Urothelium cell line (cell line): ENCODE results near the gene SMPDL3B.

ENCODE experiments used
- DNase-seq: peaks from one replicate; pipeline ENCODE4 v3.0.0; 2011; ENCODE audit warnings: low spot score, mixed read lengths
- FAIRE-seq: peaks from 2 replicates; lab custom pipeline; 2011; peaks lifted over from hg19 to GRCh38; lab: Jason Lieb, UNC

The SMPDL3B gene

DNA sequence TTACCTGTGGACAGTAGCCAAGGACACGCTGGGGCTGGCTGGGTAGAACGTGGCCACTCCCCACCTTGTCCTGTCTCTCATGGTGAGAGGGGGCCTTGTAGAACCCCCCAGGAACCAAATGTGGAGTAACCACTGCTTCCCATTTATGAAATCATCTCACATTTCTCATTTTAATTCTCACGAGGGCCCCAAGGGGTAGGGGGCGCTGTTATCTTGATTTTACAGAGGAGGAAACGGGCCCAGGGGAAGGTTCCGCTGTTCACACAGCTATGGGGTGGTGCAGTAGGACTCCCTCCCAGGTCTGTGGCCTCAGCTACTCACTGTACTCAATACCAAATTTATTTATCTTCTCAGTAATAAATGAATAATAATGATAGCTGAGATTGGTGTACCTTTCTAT is 5.5 kb downstream of the SMPDL3B start:
- DNase-seq = no peak

DNA sequence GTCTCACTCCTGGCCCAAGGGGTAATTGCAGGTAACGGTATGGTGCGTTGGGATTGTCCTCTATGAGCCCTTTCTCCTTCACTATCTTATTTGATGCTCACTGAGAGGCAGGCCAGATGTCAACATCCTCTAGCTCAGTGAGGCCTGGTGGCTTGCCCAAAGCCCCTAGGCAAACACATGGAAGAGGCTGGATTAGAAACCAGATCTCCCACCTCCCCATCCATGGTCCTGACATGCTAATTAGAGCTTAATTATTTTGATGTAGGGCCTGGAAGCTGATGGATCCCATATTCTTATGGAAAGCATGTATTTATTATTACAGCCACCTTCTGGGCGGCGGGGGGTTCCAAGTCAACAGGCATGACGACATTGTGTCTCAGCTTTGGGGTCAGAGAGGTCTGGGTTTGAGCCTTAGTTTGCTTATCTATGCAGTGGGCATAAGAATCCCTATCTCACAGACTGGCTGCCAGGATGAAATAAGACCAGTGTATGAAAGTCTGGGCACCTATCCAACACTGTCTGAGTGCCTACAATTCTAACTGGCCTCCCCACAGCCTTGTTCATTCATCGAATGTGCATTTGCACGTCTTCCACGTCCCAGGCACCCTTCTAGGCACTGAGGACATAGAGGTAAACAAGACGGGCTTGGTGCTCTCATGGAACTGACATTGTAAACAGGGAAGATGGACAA is 6.2 kb downstream of the SMPDL3B start:
- FAIRE-seq = no peak

More for the DNA sequence above, 5.5 kb downstream of the SMPDL3B start:
- FAIRE-seq = no peak

DNA sequence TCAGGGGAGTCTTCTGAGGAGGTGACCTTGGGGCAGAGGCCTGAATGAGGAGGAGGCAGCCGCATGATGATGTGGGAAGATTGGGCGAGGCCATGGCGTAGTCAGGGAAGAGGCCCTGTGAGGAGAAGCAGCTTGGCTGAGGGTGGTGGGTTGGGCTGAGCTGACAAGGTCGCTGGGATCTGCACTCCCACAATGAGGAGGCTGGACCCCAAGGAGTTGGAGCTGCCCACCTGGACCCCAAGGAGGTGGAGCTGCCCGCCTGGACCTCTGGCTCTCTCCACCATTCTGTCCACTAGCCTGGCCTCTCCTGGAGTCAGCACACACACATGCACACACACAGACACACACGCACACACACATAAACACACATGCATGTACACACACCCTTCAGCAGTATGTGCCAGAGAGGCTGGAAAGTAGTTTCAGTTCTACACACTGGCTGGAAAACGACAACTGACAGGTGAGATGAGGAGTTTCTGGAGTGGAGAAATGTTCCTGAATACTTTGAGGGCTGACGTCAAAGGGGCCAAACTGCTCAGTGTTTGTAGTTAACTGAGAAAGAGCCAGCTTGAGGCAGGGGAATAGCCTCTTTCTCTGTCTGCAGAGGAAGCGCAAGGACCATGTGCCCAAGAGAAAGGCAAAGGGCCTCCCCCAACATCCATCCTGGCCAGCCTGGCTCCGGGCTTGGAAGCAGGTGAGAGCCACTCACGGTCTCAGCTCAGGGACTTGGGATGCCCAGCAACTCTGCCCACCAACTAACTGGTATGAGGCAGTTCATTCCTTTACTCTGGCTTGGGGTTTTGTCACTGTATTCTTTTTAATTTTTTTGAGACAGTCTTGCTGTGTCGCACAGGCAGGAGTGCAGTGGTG is 7.1 kb downstream of the SMPDL3B start:
- DNase-seq = no peak
- FAIRE-seq = no peak

More for the DNA sequence above, 6.2 kb downstream of the SMPDL3B start:
- DNase-seq = no peak

DNA sequence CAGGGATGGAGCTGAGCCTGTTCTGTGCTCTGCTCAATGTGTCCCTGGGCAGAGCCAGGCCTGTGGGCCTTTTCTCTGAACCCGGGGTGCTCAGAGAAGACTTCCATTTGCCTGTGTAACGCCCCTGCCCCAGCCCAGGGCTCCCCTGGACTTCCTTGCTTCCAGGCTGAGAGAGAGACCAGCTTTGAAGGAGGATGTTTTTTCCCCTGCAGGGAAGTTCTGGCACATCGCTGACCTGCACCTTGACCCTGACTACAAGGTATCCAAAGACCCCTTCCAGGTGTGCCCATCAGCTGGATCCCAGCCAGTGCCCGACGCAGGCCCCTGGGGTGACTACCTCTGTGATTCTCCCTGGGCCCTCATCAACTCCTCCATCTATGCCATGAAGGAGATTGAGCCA is 10.2 kb downstream of the SMPDL3B start:
- no peak for DNase-seq
- no peak for FAIRE-seq

DNA sequence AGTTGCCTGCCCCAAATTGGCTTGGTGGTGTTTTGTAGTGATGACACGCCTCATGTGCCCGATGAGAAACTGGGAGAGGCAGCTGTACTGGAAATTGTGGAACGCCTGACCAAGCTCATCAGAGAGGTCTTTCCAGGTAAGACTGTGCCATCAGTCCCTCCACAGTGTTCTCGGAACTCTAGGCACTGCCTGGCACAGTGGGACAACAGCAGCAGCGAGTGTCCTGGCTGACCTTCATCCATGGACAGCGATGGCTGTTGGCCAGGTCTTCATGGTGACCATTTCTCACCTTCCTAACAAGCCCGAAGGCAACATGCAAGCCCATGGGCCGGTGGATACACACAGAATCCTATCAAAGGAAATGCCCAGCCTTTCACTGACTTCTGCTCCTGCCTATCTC is 14.2 kb downstream of the SMPDL3B start:
- FAIRE-seq (no peak), DNase-seq (no peak)

DNA sequence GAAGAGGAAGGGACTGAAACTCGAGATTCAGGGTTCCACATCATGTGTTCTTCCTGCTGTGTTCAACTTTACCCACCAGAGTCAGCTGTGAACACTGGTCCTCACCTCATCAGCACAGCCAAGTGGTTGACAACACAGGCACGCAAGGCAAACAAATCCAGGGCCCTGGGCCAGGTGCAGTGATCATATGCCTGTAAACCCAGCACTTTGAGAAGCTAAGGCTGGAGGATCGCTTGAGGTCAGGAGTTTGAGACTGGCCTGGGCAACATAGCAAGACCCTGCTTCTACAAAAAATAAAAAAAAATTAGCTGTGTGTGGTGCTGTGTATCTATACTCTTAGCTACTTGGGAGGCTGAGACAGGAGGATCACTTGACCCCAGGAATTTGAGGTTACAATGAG is 16.6 kb downstream of the SMPDL3B start:
- no peak for FAIRE-seq
- DNase-seq = no peak

DNA sequence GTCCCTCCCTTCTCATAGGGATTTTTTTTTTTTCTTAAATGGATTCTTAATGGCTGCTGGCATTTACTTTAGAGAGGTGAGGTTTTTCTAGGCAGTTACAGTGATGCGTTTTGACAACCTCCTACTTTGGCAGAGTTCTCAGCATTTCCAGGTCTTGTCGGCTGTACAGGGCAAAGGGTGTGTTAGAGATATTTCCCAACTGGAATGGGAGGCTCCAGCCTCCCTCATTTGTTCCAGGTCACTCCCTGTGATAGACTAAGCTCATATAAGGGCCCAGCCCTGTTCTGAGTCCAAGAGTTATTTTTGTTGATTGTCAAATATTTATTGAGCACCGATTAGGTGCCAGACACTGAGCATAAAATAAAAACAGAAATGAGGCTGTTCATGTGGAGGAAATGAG is 17.3 kb downstream of the SMPDL3B start:
- FAIRE-seq (no peak), DNase-seq (no peak)

DNA sequence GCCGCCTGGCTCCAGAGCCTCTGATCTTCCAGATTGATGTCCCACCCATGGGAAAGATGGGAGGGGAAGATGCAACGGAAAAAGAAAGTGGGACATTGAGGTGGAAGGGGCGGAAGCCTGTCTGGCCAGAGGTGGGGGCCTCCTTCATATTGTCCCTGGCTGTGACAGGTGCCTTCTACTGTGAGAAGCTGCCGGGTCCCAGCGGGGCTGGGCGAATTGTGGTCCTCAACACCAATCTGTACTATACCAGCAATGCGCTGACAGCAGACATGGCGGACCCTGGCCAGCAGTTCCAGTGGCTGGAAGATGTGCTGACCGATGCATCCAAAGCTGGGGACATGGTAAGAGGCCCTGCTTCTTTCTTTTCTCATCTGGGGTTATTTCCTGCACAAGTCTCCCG is 19.4 kb downstream of the SMPDL3B start:
- FAIRE-seq (no peak), DNase-seq (no peak)

DNA sequence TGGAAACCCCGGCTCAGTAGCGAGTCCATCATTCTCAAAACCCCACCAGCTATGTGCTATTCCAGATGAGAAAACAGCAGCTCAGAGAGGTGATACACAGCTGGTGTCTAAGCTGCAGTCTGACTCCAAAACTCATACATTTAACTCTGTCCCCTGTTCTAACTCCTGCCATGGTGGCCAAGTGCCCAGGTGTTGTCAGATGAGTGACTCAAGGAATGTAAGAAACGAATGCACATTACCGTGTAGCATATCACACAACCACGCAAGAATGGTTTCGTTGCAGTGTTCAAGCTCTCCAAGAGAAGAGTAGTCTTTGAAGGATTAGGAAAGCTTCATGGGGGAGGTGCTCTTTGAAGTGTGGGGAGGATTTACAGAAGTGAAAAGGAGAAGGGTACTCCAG is 20.3 kb downstream of the SMPDL3B start:
- FAIRE-seq = no peak
- no peak for DNase-seq

DNA sequence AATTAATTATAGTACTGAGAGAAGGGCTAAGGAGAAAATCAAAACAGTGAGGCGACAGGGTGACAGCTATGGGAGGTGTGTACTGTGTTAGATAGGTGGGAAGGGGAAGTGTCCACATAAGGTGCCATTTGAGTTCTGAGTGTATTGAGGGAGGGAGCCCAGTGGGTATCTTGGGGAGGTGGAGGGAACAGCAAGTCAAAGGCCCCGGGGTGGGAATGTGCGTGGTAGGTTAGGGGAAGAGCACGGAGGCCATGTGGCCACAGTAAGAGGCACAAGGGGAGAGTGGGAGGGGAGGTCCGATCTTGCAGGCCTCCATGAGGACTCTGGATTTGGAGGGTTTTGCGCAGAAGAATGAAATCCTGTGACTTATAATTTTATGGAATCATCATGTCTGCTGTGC is 22.0 kb downstream of the SMPDL3B start:
- no peak for FAIRE-seq

DNA sequence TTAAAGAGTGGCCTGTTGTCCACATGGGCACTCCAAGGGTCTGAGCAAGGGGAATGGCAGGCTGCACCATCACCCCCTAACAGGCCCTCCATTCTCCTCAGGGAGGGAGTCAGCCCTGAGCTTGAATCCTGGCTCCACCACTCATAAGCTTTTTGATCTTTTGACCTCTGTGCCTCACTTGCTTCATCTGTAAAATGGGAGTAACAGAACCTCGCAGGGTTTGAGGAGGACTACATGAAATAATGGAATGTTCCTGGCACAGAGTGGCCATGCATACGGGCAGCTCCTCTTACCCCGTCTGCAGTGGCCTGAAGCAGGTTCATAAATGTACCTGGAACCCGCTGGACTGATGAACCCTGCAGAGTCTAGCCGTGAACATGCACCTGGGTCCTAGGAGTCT is 22.9 kb downstream of the SMPDL3B start:
- FAIRE-seq (no peak), DNase-seq (no peak)

More for the DNA sequence above, 22.0 kb downstream of the SMPDL3B start:
- no peak for DNase-seq

DNA sequence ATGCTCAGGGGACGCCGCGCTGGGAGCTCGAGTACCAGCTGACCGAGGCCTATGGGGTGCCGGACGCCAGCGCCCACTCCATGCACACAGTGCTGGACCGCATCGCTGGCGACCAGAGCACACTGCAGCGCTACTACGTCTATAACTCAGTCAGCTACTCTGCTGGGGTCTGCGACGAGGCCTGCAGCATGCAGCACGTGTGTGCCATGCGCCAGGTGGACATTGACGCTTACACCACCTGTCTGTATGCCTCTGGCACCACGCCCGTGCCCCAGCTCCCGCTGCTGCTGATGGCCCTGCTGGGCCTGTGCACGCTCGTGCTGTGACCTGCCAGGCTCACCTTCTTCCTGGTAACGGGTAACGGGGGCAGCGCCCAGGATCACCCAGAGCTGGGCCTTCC is 23.7 kb downstream of the SMPDL3B start:
- DNase-seq (no peak), FAIRE-seq (peak; percentile 9)

DNA sequence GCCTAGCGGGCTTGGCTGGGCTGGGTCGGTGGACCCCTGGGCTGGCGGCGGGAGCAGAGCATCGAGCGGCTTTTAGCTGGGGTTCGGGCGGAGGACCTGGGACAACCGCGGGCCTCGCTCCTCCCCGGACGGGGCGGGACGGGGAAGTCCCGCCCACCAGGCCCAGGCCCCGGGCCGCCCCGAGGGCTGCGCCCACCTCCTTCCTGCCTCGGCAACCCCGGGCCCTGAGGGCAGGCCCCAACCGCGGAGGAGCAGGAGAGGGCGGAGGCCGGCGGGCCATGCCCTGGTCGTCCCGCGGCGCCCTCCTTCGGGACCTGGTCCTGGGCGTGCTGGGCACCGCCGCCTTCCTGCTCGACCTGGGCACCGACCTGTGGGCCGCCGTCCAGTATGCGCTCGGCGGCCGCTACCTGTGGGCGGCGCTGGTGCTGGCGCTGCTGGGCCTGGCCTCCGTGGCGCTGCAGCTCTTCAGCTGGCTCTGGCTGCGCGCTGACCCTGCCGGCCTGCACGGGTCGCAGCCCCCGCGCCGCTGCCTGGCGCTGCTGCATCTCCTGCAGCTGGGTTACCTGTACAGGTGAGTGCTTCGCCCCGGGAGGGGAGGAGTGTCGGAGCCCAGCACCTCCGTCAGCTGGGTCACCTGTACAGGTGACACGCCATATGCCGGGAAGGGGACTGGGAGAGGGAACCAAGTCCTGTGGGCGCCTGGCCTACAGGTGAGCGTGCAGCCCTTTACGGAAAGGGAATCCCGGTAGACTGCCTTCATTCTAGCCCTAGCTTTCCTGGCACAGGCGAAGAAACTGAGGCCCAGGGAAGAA is 25.2 kb downstream of the SMPDL3B start, which contains the start of gene XKR8:
Gene XKR8, plus strand, starts transcription at position 182 of the 812 bp plus-strand sequence. Its CDS starts 97 bp downstream, at position 279.
- DNase-seq = no peak

DNA sequence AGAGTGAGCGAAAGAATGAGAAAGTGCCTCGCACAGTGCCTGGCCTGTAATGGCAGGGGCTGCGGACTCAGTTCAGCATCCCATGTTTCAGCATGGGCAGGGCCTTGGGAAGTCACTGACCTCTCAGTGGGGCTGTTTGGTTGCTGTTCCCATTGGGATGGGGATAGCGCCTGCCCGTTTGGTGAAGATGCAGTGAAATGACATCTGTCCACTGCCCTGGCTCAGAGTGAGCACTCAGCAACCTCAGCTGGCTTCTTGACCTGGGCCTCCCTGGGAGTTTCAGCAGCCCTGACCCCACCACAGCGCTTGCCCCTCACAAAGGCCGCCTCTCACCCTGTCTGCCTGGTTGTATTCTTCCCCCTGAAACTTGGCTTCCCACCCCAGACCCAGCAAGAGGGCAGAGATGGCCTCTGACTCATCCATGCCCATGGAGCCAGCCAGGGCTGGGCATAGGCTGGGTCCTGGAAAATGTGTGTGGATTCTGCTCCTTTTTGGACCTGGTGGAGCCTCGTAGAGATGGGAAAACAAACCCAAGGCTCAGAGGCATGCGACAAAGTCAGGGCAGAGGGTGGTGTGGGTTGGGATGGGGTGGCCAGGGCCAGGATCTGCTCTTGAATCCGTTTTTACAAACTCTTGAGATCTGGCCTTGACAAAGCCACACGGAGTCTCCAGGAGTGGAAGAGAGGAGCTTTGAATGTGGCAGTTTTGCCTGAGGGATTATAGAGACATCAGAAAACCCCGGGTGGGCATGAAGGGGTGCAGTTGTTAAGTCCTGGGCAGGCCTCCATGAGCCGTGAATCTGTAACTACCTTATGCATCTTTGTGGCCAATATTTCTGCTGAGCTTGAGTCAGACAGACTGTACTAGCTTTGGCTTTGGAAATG is 26.2 kb downstream of the SMPDL3B start:
- FAIRE-seq = no peak

More for the DNA sequence above, 25.2 kb downstream of the SMPDL3B start, which contains the start of gene XKR8:
- FAIRE-seq = no peak

DNA sequence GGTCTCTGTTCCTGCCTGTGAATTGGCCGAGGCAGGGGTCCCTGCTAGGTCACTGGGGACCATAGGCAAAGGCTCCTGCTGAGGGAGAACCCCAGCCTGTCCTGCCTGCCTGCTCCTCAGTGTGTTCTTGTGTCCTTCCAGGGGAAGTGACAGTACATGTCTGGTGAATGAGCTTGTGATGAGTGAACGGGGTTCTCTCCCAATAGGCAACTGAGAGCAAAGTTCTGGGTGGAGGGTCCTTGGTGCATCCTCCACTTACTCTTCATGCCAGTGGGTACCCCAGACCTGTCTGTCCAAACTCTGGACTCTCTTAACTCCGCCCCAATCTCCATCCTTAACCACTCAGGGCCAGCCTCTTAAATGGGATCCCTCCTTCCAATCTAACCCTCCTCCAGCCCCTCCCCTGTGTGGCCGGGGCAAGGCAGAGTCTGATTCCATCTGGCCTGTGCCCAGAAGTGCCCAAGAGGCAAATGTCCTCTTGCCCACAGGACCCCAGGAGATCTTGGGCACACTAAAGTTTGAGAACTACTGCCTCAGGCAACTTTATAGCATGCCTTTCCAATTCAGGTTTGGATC is 26.9 kb downstream of the SMPDL3B start:
- FAIRE-seq (no peak), DNase-seq (no peak)

More for the DNA sequence above, 26.2 kb downstream of the SMPDL3B start:
- no peak for DNase-seq

DNA sequence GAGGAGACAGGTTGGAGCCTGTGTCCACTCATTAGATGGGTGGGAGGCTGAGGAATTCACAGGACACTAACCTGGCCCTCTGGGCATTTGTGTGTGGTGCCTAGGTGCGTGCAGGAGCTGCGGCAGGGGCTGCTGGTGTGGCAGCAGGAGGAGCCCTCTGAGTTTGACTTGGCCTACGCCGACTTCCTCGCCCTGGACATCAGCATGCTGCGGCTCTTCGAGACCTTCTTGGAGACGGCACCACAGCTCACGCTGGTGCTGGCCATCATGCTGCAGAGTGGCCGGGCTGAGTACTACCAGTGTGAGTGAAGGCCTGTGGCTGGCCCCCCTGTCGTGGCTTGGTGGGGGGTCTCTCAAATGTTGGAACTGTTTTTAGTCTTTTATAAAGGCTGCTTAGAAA is 28.6 kb downstream of the SMPDL3B start:
- DNase-seq = no peak
- no peak for FAIRE-seq

DNA sequence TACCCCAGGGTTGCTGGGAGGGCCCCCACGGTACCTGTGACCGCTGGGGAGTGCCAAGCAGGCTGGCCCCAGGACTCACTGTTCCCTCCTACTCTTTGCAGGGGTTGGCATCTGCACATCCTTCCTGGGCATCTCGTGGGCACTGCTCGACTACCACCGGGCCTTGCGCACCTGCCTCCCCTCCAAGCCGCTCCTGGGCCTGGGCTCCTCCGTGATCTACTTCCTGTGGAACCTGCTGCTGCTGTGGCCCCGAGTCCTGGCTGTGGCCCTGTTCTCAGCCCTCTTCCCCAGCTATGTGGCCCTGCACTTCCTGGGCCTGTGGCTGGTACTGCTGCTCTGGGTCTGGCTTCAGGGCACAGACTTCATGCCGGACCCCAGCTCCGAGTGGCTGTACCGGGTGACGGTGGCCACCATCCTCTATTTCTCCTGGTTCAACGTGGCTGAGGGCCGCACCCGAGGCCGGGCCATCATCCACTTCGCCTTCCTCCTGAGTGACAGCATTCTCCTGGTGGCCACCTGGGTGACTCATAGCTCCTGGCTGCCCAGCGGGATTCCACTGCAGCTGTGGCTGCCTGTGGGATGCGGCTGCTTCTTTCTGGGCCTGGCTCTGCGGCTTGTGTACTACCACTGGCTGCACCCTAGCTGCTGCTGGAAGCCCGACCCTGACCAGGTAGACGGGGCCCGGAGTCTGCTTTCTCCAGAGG is 31.8 kb downstream of the SMPDL3B start:
- FAIRE-seq = no peak
- peak; percentile 82 for DNase-seq

DNA sequence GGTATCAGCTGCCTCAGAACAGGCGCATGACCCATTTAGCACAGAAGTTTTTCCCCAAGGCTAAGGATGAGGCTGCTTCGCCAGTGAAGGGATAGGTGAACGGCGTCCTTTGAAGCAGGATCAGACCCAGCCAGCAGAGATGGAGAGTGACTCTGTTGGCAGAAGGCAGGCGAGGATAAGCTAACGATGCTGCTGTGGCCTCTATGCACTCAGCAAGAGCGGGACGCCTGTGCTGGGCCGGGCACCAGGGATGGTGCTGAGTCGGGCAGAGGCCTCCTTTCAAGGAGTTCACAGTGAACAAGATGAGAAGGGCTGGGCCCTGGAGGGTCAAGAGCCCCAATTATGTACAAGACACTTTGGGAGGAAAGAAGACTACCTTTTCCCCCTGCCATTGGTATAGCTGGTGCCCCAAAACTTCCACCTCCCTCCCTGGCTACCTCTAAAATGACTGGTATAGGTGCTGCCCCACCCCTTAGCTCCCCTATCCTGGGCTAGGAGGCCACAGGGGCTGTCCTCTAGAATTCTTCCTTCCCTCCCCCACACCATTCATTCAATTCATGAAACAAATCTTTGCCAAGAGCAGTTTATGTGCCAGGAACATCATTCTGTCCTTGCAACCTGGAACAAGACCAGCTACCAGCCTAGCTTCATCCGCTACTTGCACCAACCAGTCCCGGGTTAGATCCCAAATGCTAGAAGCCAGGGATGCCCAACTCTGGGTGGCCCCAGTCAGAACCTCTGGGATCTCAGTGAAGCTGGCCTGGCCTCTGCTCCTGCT is 32.5 kb downstream of the SMPDL3B start:
- DNase-seq (no peak), FAIRE-seq (peak; percentile 17)
